WTC11 (cell line): ENCODE results near the gene CCDC93.

Source experiments
- CTCF ChIP-seq: fragments of 200-600 bp; IDR thresholded peaks from 2 replicates; pipeline ENCODE4 v1.8.0; 2022; ENCODE audit warnings: antibody characterized with exemption
- ELF4 ChIP-seq: sonication (generic); formaldehyde crosslinking; IDR thresholded peaks from 2 replicates; pipeline ENCODE4 v1.8.1; 2022; ENCODE audit warnings: low read depth, mild to moderate bottlenecking, moderate library complexity, missing genetic modification reagents
- FOXP1 ChIP-seq: sonication (generic); formaldehyde crosslinking; IDR thresholded peaks from 2 replicates; pipeline ENCODE4 v1.8.0; 2022; ENCODE audit warnings: missing genetic modification reagents, mild to moderate bottlenecking, moderate library complexity, borderline replicate concordance
- ZNF317 ChIP-seq: sonication (generic); formaldehyde crosslinking; IDR thresholded peaks from 2 replicates; pipeline ENCODE4 v1.8.1; 2023; ENCODE audit warnings: low read depth, mild to moderate bottlenecking, moderate library complexity, missing genetic modification reagents, borderline replicate concordance
- TF ChIP-seq, protein P1 (sequence below): fragments of 250-450 bp; sonication (Bioruptor Pico); IDR thresholded peaks from 2 replicates; pipeline ENCODE4 v1.8.0; 2021; ENCODE audit warnings: mild to moderate bottlenecking
- TF ChIP-seq, protein P2 (sequence below): sonication (generic); formaldehyde crosslinking; IDR thresholded peaks from 2 replicates; pipeline ENCODE4 v1.8.1; 2023; ENCODE audit warnings: mild to moderate bottlenecking, missing genetic modification reagents, moderate library complexity

DNA sequence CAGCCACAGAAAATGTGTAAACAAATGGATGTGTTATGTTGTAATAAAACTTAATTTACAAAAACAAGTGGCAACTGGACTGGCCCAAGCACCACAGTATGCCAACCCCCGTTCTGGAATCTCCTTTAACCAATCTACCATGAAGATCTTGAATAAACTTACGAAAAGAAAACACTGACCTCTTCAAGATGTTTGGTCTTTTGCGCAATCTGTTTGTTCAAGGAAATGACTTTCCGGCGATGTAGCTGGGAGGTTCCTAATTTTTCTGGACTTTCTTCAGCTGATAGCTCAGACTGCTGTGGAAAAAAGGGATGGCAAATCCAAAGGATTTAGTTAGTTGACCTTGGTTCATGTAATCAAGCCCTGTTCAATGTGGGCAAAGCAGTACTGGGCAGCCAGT is 55.7 kb downstream of the CCDC93 start:
- TF ChIP-seq CTCF (no peak), FOXP1 (CRISPR knock-in tag) (no peak), ZNF317 (CRISPR knock-in tag) (no peak), ELF4 (CRISPR knock-in tag) (no peak)
- TF ChIP-seq, protein P1, sequence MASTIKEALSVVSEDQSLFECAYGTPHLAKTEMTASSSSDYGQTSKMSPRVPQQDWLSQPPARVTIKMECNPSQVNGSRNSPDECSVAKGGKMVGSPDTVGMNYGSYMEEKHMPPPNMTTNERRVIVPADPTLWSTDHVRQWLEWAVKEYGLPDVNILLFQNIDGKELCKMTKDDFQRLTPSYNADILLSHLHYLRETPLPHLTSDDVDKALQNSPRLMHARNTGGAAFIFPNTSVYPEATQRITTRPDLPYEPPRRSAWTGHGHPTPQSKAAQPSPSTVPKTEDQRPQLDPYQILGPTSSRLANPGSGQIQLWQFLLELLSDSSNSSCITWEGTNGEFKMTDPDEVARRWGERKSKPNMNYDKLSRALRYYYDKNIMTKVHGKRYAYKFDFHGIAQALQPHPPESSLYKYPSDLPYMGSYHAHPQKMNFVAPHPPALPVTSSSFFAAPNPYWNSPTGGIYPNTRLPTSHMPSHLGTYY (CRISPR knock-in tag), result no peak
- TF ChIP-seq, protein P2, sequence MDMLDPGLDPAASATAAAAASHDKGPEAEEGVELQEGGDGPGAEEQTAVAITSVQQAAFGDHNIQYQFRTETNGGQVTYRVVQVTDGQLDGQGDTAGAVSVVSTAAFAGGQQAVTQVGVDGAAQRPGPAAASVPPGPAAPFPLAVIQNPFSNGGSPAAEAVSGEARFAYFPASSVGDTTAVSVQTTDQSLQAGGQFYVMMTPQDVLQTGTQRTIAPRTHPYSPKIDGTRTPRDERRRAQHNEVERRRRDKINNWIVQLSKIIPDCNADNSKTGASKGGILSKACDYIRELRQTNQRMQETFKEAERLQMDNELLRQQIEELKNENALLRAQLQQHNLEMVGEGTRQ, result no peak
